Measurements from ENCODE around the gene MTG1.
A peak's percentile ranks its signal among the peaks of the same experiment; 100 is the strongest.
"Not testable (repeated sequence)": the region's sequence is repeated elsewhere in the genome, so short reads cannot be mapped to it uniquely, and the experiment has no call there.

The MTG1 gene

GRCh38 chr10:133359554-133359971, 34.4 kb upstream of the MTG1 start:
- DNase-seq = peak; percentile 32

- DNase-seq = no peak
Measured at GRCh38 chr10:133359972-133360610, 33.9 kb upstream of the MTG1 start.

- DNase-seq = no peak
Measured at GRCh38 chr10:133361227-133361626, 32.7 kb upstream of the MTG1 start.

GRCh38 chr10:133361773-133362441, 32.0 kb upstream of the MTG1 start:
- no peak for DNase-seq

GRCh38 chr10:133362846-133363245, 31.1 kb upstream of the MTG1 start:
- DNase-seq = no peak

- DNase-seq = no peak
Measured at GRCh38 chr10:133364645-133365431, 29.1 kb upstream of the MTG1 start.

GRCh38 chr10:133365461-133366129, 28.4 kb upstream of the MTG1 start:
- no peak for DNase-seq

GRCh38 chr10:133366130-133366478, 27.9 kb upstream of the MTG1 start:
- no peak for DNase-seq

GRCh38 chr10:133366751-133367150, 27.2 kb upstream of the MTG1 start:
- DNase-seq = no peak

- not testable (repeated sequence) for DNase-seq
Measured at GRCh38 chr10:133367461-133367860, 26.5 kb upstream of the MTG1 start.

- no peak for DNase-seq
Measured at GRCh38 chr10:133368153-133368552, 25.8 kb upstream of the MTG1 start.

GRCh38 chr10:133370030-133370786, 23.7 kb upstream of the MTG1 start:
- no peak for DNase-seq

- no peak for DNase-seq
Measured at GRCh38 chr10:133372507-133372906, 21.4 kb upstream of the MTG1 start.

- DNase-seq = peak; percentile 94
Measured at GRCh38 chr10:133373174-133374090, 20.5 kb upstream of the MTG1 start, which contains the start of gene ECHS1. Gene ECHS1 (minus strand): TSS chr10:133373354. CDS start chr10:133373333, 21 bp downstream.

GRCh38 chr10:133375357-133376115, 18.4 kb upstream of the MTG1 start:
- no peak for DNase-seq

- DNase-seq = not testable (repeated sequence)
Measured at GRCh38 chr10:133376183-133376582, 17.8 kb upstream of the MTG1 start.

- DNase-seq = no peak
Measured at GRCh38 chr10:133377025-133377817, 16.7 kb upstream of the MTG1 start.

GRCh38 chr10:133377818-133378250, 16.1 kb upstream of the MTG1 start:
- DNase-seq = no peak

- peak; percentile 19 for DNase-seq
Measured at GRCh38 chr10:133378251-133379096, 15.5 kb upstream of the MTG1 start.
